ENCODE data around the gene ZNF557. TPM values are rescaled to one million over a fixed set of nuclear protein-coding genes. Genes with fewer than 3 reads are reported as not detected.

Gene ZNF557
- total RNA-seq, 2 donors from 2014 or later = 8.2 TPM

GRCh38 chr19:7068599-7068998, 904 bp upstream of the ZNF557 start:
- DNase-seq (ENCODE audit: low spot score) = no peak
- intact Hi-C loops (cut with DNase I) = no loop called here

DNA sequence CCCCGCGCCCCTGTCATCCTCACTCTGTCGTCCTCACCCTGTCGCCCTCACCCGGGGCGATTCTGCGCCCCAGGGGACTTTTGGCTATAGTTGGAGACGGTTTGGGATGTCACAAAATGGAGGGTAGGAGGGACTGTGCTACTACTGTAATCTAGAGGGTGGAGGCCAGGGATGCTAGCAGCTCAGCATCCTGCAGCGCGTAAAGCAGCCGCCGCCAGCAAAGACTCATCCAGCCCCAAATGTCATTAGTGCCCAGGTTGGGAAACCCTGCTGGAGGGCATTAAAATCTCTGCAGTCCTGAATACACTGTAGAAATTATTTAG, 362 bp downstream of the ZNF557 start:
- no peak for DNase-seq (ENCODE audit: low spot score)
- intact Hi-C loops (cut with DNase I) = no loop called here

DNA sequence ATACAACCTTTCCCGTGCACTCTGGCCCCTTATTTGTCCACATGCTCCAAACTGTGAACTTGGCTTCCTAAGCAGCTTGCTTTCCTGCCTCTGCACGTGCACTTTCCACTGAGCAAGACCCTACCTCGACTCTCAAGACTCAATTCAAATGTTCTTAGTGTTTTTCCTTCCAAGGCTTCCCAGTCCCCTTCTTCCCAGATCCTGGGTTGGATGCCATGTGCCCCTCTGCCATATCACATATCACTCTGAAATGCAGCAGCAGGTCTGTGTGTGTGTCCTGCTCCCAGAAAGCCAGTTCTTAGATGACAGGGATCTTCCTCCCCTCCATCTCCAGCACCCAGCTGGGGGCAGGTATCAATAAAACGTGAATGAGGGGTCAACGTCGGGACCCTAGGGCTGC, 3.0 kb downstream of the ZNF557 start:
- DNase-seq (ENCODE audit: low spot score) = no peak
- intact Hi-C loops (cut with DNase I) = no loop called here

DNA sequence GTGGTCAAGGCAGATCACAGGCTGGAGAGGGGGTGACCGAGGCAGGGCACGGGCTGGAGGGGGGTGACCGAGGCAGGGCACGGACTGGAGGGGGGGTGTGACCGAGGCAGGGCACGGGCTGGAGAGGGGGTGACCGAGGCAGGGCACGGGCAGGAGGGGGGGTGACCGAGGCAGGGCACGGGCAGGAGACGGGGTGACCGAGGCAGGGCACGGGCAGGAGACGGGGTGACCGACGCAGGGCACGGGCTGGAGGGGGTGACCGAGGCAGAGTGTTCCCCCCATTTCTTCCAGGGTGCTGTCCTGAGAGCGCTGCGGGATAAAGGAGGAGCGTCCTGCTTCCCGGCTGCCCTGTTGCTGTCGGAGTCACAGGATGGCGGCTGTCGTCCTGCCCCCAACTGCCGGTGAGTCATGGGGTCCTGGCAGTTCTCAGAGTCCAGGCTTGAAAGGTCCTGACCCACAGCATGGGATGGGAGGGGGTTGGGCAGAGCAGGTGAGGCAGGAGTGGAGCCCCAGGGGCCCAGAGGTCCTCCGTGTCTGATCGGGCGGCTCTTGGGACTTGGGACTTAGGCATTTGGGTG, 5.3 kb downstream of the ZNF557 start:
- intact Hi-C loops (cut with DNase I) = no loop called here
- DNase-seq (ENCODE audit: low spot score) = no peak

DNA sequence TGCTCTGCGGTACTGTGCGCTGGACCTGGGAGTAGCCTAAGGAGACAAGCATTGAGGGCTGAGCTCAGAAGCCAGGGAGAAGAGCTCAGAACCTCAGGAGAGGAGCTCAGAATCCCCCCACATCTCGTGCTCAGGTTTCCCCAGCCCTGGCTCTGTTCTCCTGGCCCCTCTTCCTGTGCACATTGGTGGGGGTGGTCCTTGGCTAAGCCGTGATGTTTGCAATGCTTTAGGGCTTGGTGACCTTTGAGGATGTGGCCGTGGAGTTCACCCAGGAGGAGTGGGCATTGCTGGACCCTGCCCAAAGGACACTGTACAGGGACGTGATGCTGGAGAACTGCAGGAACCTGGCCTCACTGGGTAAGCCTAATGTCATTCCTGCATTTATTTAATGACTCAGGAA, 6.6 kb downstream of the ZNF557 start:
- intact Hi-C loops (cut with DNase I) = no loop called here
- no peak for DNase-seq (ENCODE audit: low spot score)

DNA sequence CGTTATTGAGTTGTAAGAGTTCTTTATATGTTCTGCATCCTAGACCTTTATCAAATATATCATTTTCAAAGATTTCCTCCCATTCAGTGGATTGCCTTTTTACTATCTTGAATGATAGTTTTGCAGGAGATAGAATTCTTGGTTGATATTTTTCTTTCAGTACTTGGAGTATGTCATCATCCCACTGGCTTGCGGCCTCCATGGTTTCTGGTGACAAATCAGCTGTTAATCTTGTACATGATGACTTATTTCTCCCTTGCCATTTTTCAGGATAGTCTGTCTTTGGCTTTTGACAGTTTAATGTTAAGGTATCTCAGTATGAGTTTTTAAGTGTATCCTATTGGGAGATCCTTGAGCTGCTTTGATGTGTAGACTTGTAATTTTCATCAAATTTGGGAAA, 8.5 kb downstream of the ZNF557 start:
- no peak for DNase-seq (ENCODE audit: low spot score)
- intact Hi-C loops (cut with DNase I) = no loop called here

DNA sequence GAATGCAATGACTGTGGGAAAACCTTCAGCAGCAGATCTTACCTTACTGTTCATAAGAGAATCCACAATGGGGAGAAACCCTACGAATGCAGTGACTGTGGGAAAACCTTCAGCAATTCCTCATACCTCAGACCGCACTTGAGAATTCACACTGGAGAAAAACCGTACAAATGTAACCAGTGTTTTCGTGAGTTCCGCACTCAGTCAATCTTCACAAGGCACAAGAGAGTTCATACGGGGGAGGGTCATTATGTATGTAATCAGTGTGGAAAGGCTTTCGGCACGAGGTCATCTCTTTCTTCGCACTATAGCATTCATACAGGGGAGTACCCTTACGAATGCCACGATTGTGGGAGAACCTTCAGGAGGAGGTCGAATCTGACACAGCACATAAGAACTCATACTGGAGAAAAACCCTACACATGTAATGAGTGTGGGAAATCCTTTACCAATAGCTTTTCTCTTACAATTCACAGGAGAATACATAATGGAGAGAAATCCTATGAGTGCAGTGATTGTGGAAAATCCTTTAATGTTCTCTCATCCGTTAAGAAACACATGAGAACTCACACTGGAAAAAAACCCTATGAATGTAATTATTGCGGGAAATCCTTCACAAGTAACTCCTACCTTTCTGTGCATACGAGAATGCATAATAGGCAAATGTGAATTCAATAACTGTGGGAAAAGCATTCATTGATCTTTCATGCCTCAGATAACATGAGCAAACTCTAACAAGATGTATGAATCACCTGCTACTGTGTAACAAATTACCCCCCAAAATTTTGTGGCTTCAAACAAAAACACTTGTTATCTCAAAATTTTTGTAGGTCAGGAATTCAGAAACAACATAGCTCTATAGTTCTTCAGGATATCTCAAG, 13.8 kb downstream of the ZNF557 start:
- intact Hi-C loops (cut with DNase I) = no loop called here
- no peak for DNase-seq (ENCODE audit: low spot score)

GRCh38 chr19:7088999-7089398, 19.5 kb downstream of the ZNF557 start:
- DNase-seq (ENCODE audit: low spot score) = no peak
- intact Hi-C loops (cut with DNase I) = no loop called here

GRCh38 chr19:7098096-7098495, 28.6 kb downstream of the ZNF557 start:
- no peak for DNase-seq (ENCODE audit: low spot score)
- intact Hi-C loops (cut with DNase I) = loop anchor here in 1 of 2 donors (5.0 kb wide), 1 partner anchor 901 kb away; no protein-coding TSS in a partner anchor

DNA sequence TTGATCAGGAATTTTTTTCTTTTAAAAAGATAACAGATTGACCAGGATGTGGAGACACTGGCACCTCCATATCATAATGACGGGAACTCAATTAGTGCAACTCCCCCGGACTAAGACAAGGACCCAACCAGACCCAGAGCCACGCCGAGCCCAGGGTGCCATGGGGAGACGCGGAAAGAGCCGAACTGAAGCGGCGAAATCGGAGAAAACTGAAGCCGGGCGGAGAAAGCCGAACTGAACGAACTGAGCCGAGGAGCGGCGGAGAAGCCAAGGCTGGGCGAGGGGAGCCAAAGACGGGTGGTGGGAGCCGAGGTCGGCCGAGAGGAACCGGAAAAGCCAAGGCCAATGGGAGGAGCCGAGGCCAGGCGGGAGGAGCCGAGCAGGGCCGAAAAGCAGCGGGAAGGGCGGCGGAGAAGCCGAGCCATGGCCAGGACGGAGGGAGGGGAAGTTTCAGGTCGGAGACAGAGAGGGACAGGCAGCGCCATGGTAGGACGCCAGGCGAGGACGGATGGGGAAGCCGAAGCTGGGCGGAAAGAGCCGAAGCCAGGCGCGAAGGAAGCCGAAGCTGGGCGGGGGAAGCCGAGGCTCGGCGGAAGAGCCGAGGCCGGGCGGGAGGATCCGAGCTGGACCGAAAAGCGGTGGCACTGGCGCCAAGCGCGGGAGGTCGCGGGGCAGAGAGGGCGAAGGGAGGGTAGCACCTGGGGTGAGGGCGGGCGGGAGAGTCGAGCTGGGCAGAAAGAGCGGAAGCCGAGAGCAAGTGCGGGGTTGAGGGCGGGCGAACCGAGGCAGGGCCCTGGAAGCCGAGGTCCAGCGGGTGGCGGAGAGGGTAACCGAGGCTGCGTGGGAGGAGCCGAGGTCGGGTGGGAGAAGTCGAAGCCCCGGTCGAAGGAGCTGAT, 29.4 kb downstream of the ZNF557 start:
- intact Hi-C loops (cut with DNase I) = loop anchor here in 1 of 2 donors (5.0 kb wide), 1 partner anchor 902 kb away; no protein-coding TSS in a partner anchor

GRCh38 chr19:7099597-7099921, 30.1 kb downstream of the ZNF557 start:
- no peak for DNase-seq (ENCODE audit: low spot score)
- intact Hi-C loops (cut with DNase I) = loop anchor here in 1 of 2 donors (5.0 kb wide), 1 partner anchor 902 kb away; no protein-coding TSS in a partner anchor

More for the DNA sequence above, 29.4 kb downstream of the ZNF557 start:
- DNase-seq (ENCODE audit: low spot score) = peak; percentile 98

DNA sequence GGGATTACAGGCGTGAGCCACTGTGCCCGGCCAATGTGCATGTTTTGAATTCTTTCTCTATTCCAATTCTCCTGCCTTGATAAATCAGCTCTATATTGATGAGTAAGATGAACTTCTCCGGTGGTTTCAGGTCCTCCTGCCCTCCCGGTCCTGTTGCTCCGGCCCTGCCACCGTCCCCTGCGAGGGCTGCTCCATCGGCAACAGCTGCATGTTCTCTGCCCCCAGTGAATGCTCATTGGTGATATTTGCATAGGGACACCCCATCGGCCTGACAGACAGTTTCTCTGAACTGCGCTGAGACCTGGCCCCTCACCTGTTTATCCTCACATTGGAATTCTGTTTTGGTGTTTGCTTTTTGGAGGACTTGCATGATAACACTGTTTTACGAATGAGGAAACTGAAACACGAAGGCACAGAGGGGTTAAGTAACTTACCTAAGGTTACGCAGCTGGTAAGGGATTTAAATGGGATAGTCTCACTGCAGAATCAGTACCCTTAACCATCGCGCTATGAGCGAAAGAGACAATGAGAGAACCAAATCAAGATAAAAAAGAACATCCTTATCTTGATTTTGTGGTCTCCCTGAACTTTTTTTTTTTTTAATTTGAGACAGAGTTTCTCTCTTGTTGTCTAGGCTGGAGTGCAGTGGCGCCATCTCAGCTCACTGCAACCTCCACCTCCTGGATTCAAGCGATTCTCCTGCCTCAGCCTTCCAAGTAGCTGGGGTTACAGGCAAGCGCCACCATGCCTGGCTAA, 32.2 kb downstream of the ZNF557 start:
- no peak for DNase-seq (ENCODE audit: low spot score)
- intact Hi-C loops (cut with DNase I) = loop anchor here (2.0 to 5.0 kb wide), 2 partner anchors 239 to 241 kb away; no protein-coding TSS in a partner anchor

DNA sequence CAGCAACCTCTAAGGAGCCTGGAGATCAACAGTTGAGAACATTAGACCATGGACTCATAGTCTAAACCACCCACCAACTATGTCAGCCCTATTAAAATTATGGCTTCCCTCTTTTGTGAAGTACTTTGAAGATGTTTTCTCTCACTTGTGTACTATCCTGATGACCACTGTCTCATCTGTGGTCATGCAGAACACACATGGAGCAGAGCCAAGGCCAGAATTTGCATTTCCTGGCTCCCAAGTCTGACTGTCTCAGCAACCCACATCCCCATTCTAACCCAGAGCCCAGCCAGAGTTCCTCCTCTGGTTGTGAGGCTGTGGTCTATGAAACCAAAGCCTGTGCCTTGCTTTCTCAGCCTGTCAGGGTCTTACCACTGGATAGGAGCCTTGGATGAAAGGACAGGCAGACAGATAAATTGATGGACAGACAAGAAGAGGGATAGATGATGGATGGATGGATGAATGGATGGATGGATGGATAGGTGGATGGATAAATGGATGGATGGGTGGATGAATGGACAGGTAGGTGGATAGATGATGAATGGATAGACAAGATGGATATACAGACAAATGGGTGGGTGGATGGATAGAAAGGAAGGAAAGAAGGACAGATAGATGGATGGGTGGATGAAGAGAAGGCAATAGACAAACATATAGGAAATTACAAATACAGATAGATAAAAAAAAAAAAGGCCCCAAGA, 35.4 kb downstream of the ZNF557 start:
- no peak for DNase-seq (ENCODE audit: low spot score)
- intact Hi-C loops (cut with DNase I) = loop anchor here in 1 of 2 donors (5.0 kb wide), 1 partner anchor 237 kb away; no protein-coding TSS in a partner anchor

GRCh38 chr19:7106711-7107657, 37.5 kb downstream of the ZNF557 start:
- intact Hi-C loops (cut with DNase I) = no loop called here
- no peak for DNase-seq (ENCODE audit: low spot score)

GRCh38 chr19:7109678-7110289, 40.3 kb downstream of the ZNF557 start:
- no peak for DNase-seq (ENCODE audit: low spot score)
- intact Hi-C loops (cut with DNase I) = no loop called here

- DNase-seq (ENCODE audit: low spot score) = no peak
- intact Hi-C loops (cut with DNase I) = no loop called here
These were observed 43.2 kb downstream of the ZNF557 start for GRCh38 chr19:7112675-7113074.

- DNase-seq (ENCODE audit: low spot score) = no peak
- intact Hi-C loops (cut with DNase I) = no loop called here
These were observed 43.7 kb downstream of the ZNF557 start for GRCh38 chr19:7113233-7113632.
